ENCODE data around the gene TRABD2B. TPM values are rescaled to one million over a fixed set of nuclear protein-coding genes. Genes with fewer than 3 reads are reported as not detected.

The TRABD2B gene
- total and polyA plus RNA-seq, 2 of the 13 experiments (the other 11 are each of a cell fraction or from before 2014, with no cell fraction given) = 0.04 TPM; not detected in 1

- no peak for TF ChIP-seq ZFP91 (CRISPR knock-in tag; IDR thresholded peaks at IDR 0.05; ENCODE audit: borderline replicate concordance)
- no peak for TF ChIP-seq NFKB2 (CRISPR knock-in tag; IDR thresholded peaks at IDR 0.05; ENCODE audit: borderline replicate concordance)
- TF ChIP-seq ISL2 (CRISPR knock-in tag; IDR thresholded peaks at IDR 0.05) = peak; percentile 54; the same call in 1 of the 2 replicates
- no peak for TF ChIP-seq ZSCAN30 (CRISPR knock-in tag; IDR thresholded peaks at IDR 0.05)
- TF ChIP-seq ZBTB46 (CRISPR knock-in tag; IDR thresholded peaks at IDR 0.05; ENCODE audit: borderline replicate concordance) = no peak
- peak; percentile 81 for TF ChIP-seq SAP130 (CRISPR knock-in tag; IDR thresholded peaks at IDR 0.05; ENCODE audit: low read depth)
- no peak for TF ChIP-seq ZNF740 (CRISPR knock-in tag; IDR thresholded peaks at IDR 0.05)
- TF ChIP-seq AHDC1 (CRISPR knock-in tag; IDR thresholded peaks at IDR 0.05; ENCODE audit: borderline replicate concordance) = no peak
- TF ChIP-seq NBN (conservative IDR thresholded peaks at IDR 0.05) = no peak
- TF ChIP-seq TAF1 (CRISPR knock-in tag; IDR thresholded peaks at IDR 0.05) = no peak
- TF ChIP-seq ZEB1 (IDR thresholded peaks at IDR 0.05; ENCODE audit: insufficient replicate concordance, low read depth) = no peak
- no peak for TF ChIP-seq MZF1 (CRISPR knock-in tag; IDR thresholded peaks at IDR 0.05; ENCODE audit: borderline replicate concordance)
- no peak for TF ChIP-seq AKNA (CRISPR knock-in tag; IDR thresholded peaks at IDR 0.05; ENCODE audit: borderline replicate concordance)
- TF ChIP-seq ZNF841 (CRISPR knock-in tag; IDR thresholded peaks at IDR 0.05; ENCODE audit: borderline replicate concordance) = no peak
Measured at GRCh38 chr1:47840393-47841190, 156.6 kb downstream of the TRABD2B start (continued).
